SK-N-SH (cell line): ENCODE data around the gene DSCAM. TPM values are rescaled to one million over a fixed set of nuclear protein-coding genes. Genes with fewer than 3 reads are reported as not detected.

Source experiments
- CTCF ChIA-PET: fragments of 300-600, 350-600 bp; formaldehyde crosslinking; extraction: SDS; loops from one replicate; lab custom pipeline; 2021; lab: Yijun Ruan, JAX
- POLR2A ChIA-PET: fragments of 350-600 bp; sonication (Branson Sonifier 250); formaldehyde crosslinking; extraction: SDS; loops from one replicate; lab custom pipeline; 2020; ENCODE audit warnings: antibody characterized with exemption, inconsistent platforms; lab: Yijun Ruan, JAX
- DNase-seq: peaks from one replicate; pipeline ENCODE4 v3.0.0; 2012
- H2AFZ ChIP-seq: fragments of 200-600 bp; sonication (generic); 2 replicates; pipeline ENCODE4 v1.8.1; 2016; ENCODE audit warnings: antibody characterized with exemption, mild to moderate bottlenecking, low read depth
- H3F3A ChIP-seq: fragments of 200-600 bp; sonication (generic); replicated peaks from 2 replicates; pipeline ENCODE3; 2016; ENCODE audit warnings: antibody characterized with exemption, mild to moderate bottlenecking; ENCODE audit not compliant: insufficient read depth
- H3K27ac ChIP-seq, 2 experiments: fragments of 200-500 bp in 1 of 2; fragments of 200-600 bp in 1 of 2; sonication (Bioruptor generic) in 1 of 2; sonication (generic), shearing (Covaris generic) in 1 of 2; 2 replicates each; pipeline versions ENCODE4 v1.5.1 to v1.6.1; 2014 to 2016; ENCODE audit warnings: low read depth in 2 of 2, inconsistent platforms in 1 of 2, low read length in 1 of 2, mild to moderate bottlenecking in 1 of 2, mixed read lengths in 1 of 2
- H3K27me3 ChIP-seq: fragments of 200-600 bp; sonication (generic), shearing (Covaris generic); 2 replicates; pipeline ENCODE4 v1.6.1; 2016; ENCODE audit warnings: mixed run types; ENCODE audit not compliant: insufficient read depth
- H3K36me3 ChIP-seq, 2 experiments: fragments of 200-500 bp in 1 of 2; fragments of 200-600 bp in 1 of 2; sonication (Bioruptor generic) in 1 of 2; sonication (generic) in 1 of 2; replicated peaks in 1 of 2; 2 replicates each; pipeline versions ENCODE3 to v1.5.1; 2014 to 2016; ENCODE audit warnings: low read length in 1 of 2, mild to moderate bottlenecking in 1 of 2; ENCODE audit not compliant: insufficient read depth in 2 of 2, control insufficient read depth in 1 of 2
- H3K4me1 ChIP-seq, 2 experiments: fragments of 200-500 bp in 1 of 2; fragments of 200-600 bp in 1 of 2; sonication (Bioruptor generic) in 1 of 2; sonication (generic), shearing (Covaris generic) in 1 of 2; 2 replicates each; pipeline versions ENCODE4 v1.5.1 to v1.6.1; 2014 to 2016; ENCODE audit warnings: low read depth in 1 of 2, low read length in 1 of 2, mixed run types in 1 of 2; ENCODE audit not compliant: insufficient read depth in 2 of 2, control insufficient read depth in 1 of 2
- H3K4me2 ChIP-seq: fragments of 200-600 bp; sonication (generic), shearing (Covaris generic); 2 replicates; pipeline ENCODE4 v1.6.1; 2017; ENCODE audit warnings: mixed run types
- H3K4me3 ChIP-seq, 2 experiments: fragments of 200-500 bp in 1 of 2; fragments of 200-600 bp in 1 of 2; sonication (Bioruptor generic) in 1 of 2; sonication (generic), shearing (Covaris generic) in 1 of 2; 2 replicates each; pipeline versions ENCODE4 v1.5.1 to v1.8.1; 2014 to 2016; ENCODE audit warnings: low read depth in 2 of 2, inconsistent platforms in 1 of 2, low read length in 1 of 2, mild to moderate bottlenecking in 1 of 2, mixed read lengths in 1 of 2, moderate library complexity in 1 of 2
- H3K79me2 ChIP-seq: fragments of 200-600 bp; sonication (generic); 2 replicates; pipeline ENCODE4 v1.8.1; 2017; ENCODE audit warnings: mild to moderate bottlenecking; ENCODE audit not compliant: insufficient read depth
- H3K9ac ChIP-seq: fragments of 200-600 bp; sonication (generic); 2 replicates; pipeline ENCODE4 v1.6.1; 2017; ENCODE audit warnings: mixed run types
- H3K9me2 ChIP-seq: fragments of 200-600 bp; sonication (generic); 2 replicates; pipeline ENCODE4 v1.6.1; 2017; ENCODE audit warnings: mixed run types
- H3K9me3 ChIP-seq: fragments of 200-600 bp; sonication (generic); 2 replicates; pipeline ENCODE4 v1.6.1; 2017; ENCODE audit warnings: mixed run types, mild to moderate bottlenecking, moderate library complexity
- H4K20me1 ChIP-seq: fragments of 200-600 bp; sonication (generic); 2 replicates; pipeline ENCODE4 v1.6.1; 2017; ENCODE audit warnings: mild to moderate bottlenecking, mixed run types; ENCODE audit not compliant: insufficient read depth
- CHD2 ChIP-seq: fragments of 150-350 bp; IDR thresholded peaks from 2 replicates; pipeline ENCODE4 v1.6.1; 2018; ENCODE audit warnings: low read length; ENCODE audit not compliant: partially characterized antibody
- ELF1 ChIP-seq: IDR thresholded peaks from 2 replicates; pipeline ENCODE4 v1.4.0; 2012
- EP300 ChIP-seq, 2 experiments: IDR thresholded peaks; 2 replicates each; pipeline versions ENCODE4 v1.4.0 to v1.6.1; 2012; ENCODE audit warnings: borderline replicate concordance in 1 of 2, low read depth in 1 of 2, low read length in 1 of 2
- FOXM1 ChIP-seq: IDR thresholded peaks from 2 replicates; pipeline ENCODE4 v1.4.0; 2012; ENCODE audit warnings: low read depth, mild to moderate bottlenecking
- GABPA ChIP-seq: IDR thresholded peaks from 2 replicates; pipeline ENCODE4 v1.4.0; 2012; ENCODE audit warnings: low read depth, mild to moderate bottlenecking
- POLR2AphosphoS5 ChIP-seq: IDR thresholded peaks from 2 replicates; pipeline ENCODE4 v1.6.1; 2012; ENCODE audit warnings: low read depth, low read length
- SIN3A ChIP-seq: IDR thresholded peaks from 2 replicates; pipeline ENCODE4 v1.6.1; 2012; ENCODE audit warnings: low read depth, mild to moderate bottlenecking, low read length, moderate library complexity, borderline replicate concordance
- SMC3 ChIP-seq: IDR thresholded peaks from 2 replicates; pipeline ENCODE4 v1.6.1; 2012; ENCODE audit warnings: low read depth, low read length, improper control_type of control experiment
- TAF1 ChIP-seq: IDR thresholded peaks from 2 replicates; pipeline ENCODE4 v1.6.1; 2012; ENCODE audit warnings: low read depth, mild to moderate bottlenecking, low read length, moderate library complexity, borderline replicate concordance
- TEAD4 ChIP-seq: IDR thresholded peaks from 2 replicates; pipeline ENCODE4 v1.4.0; 2012; ENCODE audit warnings: mild to moderate bottlenecking, borderline replicate concordance; ENCODE audit not compliant: insufficient read depth
- WGBS: methylation state at CpG from one replicate; pipeline ENCODE4 v1.1.6; 2017; ENCODE audit warnings: low lambda C conversion rate; 5-methylcytosine and 5-hydroxymethylcytosine counted together
- polyA plus RNA-seq, 3 experiments: library from polyadenylated mRNA; depleted of rRNA; stranded (reverse); fragments of >200 nt; gene quantifications; 2 replicates each; pipeline ENCODE4 v1.2.3, GENCODE V29; 2012
- TF ChIP-seq, protein P1 (sequence below): IDR thresholded peaks from 2 replicates; pipeline ENCODE4 v1.6.1; 2012; ENCODE audit warnings: mild to moderate bottlenecking, low read depth, low read length, moderate library complexity
- TF ChIP-seq, protein P2 (sequence below): IDR thresholded peaks from 2 replicates; pipeline ENCODE4 v1.4.0; 2012; ENCODE audit warnings: low read depth, borderline replicate concordance
- TF ChIP-seq, protein P3 (sequence below): fragments of 200-600 bp; sonication (generic); IDR thresholded peaks from 2 replicates; pipeline ENCODE4 v1.6.1; 2017; ENCODE audit warnings: antibody characterized with exemption, mild to moderate bottlenecking, moderate library complexity

Gene DSCAM
- polyA plus RNA-seq, 1 of the 3 experiments (the other 2 are of a cell fraction): not detected

DNA sequence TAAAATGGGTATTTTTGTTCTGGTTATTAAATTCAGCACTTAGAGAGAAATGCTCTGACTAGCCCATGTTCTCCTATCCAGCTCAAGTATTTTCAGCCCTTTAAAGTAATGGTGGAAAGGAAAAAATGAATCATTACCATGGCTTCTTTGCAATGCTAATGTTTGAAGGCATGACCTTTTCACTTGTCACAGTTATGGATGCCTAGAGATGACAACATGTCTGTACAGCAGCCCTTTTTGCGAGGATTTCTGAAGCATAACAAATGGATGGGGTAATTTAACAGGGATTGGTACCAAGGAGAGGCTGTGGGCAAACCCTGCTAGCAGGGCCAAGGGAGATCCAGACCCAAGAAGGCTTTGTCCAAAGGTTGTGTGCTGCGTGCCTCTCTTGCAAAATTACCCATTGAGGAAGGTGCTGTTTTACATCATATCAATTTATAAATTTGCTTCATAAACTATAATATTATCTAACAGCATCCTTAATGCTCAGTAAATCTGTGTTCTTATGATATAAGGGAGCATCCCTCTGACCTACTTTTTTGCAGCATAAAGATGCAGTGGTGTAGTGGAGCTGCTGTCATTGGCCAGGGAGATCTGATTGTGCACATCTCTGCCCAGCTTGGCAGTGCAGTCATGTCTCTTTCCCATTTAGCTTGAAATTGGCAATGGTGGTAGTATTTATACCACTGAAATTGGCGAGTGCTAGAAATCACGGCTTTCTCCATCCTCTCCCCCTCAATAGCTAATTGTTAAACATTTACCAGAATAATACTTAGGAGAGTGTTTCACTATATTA lies 652.6 kb downstream of the DSCAM start:
- Histone ChIP-seq H3K79me2 (no peaks in the 10 kb centered on the region), H3K27ac (no peak overlapping the region), H3K9me2 (no peaks in the 10 kb centered on the region), H3F3A (no peaks in the 10 kb centered on the region), H3K36me3 (no peaks in the 10 kb centered on the region), H3K4me2 (no peak overlapping the region), H3K9ac (no peak overlapping the region), H4K20me1 (no peaks in the 10 kb centered on the region), H3K27me3 (no peaks in the 10 kb centered on the region), H3K4me1 (peaks cover 0 to 3% of the 10 kb centered on the region in 2 experiments; a peak in 1 of 4 replicates), H3K9me3 (no peaks in the 10 kb centered on the region), H2AFZ (no peak overlapping the region), H3K4me3 (no peak overlapping the region)
- DNase-seq: no peak
- WGBS: 10% methylated on average over 4 of the region's 4 CpGs
- TF ChIP-seq, protein P1, sequence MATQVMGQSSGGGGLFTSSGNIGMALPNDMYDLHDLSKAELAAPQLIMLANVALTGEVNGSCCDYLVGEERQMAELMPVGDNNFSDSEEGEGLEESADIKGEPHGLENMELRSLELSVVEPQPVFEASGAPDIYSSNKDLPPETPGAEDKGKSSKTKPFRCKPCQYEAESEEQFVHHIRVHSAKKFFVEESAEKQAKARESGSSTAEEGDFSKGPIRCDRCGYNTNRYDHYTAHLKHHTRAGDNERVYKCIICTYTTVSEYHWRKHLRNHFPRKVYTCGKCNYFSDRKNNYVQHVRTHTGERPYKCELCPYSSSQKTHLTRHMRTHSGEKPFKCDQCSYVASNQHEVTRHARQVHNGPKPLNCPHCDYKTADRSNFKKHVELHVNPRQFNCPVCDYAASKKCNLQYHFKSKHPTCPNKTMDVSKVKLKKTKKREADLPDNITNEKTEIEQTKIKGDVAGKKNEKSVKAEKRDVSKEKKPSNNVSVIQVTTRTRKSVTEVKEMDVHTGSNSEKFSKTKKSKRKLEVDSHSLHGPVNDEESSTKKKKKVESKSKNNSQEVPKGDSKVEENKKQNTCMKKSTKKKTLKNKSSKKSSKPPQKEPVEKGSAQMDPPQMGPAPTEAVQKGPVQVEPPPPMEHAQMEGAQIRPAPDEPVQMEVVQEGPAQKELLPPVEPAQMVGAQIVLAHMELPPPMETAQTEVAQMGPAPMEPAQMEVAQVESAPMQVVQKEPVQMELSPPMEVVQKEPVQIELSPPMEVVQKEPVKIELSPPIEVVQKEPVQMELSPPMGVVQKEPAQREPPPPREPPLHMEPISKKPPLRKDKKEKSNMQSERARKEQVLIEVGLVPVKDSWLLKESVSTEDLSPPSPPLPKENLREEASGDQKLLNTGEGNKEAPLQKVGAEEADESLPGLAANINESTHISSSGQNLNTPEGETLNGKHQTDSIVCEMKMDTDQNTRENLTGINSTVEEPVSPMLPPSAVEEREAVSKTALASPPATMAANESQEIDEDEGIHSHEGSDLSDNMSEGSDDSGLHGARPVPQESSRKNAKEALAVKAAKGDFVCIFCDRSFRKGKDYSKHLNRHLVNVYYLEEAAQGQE: no peak
- TF ChIP-seq TEAD4 (no peak), SMC3 (no peak), TAF1 (no peak), GABPA (no peak), POLR2AphosphoS5 (no peak), EP300 (IDR thresholded peaks at IDR 0.05; ENCODE audit: borderline replicate concordance in 1 of 2, low read depth in 1 of 2, low read length in 1 of 2) (no peak), SIN3A (no peak), FOXM1 (no peak), ELF1 (no peak)
- TF ChIP-seq, protein P2, sequence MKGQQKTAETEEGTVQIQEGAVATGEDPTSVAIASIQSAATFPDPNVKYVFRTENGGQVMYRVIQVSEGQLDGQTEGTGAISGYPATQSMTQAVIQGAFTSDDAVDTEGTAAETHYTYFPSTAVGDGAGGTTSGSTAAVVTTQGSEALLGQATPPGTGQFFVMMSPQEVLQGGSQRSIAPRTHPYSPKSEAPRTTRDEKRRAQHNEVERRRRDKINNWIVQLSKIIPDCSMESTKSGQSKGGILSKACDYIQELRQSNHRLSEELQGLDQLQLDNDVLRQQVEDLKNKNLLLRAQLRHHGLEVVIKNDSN: no peak
- ChIA-PET POLR2A (no interaction called here), CTCF (interaction anchor here (0.9 to 1.3 kb wide), 2 partner anchors 18 to 192 kb away, joined by 3 read pairs; no protein-coding TSS in a partner anchor)

DNA sequence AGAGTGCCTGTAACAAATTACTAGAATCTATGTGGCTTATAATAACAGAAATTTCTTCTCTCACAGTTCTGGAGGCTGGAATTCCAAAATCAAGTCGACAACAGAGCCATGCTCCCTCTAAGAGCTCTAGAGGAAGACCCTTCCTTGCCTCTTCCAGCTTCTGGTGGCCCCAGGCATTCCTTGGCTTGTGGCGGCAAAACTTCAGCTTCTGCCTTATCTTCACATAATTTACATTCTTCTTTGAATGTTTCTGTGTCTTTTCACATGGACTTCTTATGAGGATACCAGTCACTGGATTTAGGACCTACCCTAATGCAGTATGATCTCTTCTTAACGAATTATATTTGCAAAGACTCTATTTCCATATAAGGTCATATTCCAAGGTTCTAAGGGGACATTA lies 655.3 kb downstream of the DSCAM start:
- Histone ChIP-seq H3K27me3 (no peaks in the 10 kb centered on the region), H3K27ac (no peak overlapping the region), H3K9ac (no peak overlapping the region), H3K4me2 (no peak overlapping the region), H3K4me1 (peaks cover 0 to 5% of the 10 kb centered on the region in 2 experiments; a peak in 1 of 4 replicates)
- no peak for TF ChIP-seq EP300 (IDR thresholded peaks at IDR 0.05; ENCODE audit: borderline replicate concordance in 1 of 2, low read depth in 1 of 2, low read length in 1 of 2)
- TF ChIP-seq CHD2: no peak
- TF ChIP-seq, protein P3, sequence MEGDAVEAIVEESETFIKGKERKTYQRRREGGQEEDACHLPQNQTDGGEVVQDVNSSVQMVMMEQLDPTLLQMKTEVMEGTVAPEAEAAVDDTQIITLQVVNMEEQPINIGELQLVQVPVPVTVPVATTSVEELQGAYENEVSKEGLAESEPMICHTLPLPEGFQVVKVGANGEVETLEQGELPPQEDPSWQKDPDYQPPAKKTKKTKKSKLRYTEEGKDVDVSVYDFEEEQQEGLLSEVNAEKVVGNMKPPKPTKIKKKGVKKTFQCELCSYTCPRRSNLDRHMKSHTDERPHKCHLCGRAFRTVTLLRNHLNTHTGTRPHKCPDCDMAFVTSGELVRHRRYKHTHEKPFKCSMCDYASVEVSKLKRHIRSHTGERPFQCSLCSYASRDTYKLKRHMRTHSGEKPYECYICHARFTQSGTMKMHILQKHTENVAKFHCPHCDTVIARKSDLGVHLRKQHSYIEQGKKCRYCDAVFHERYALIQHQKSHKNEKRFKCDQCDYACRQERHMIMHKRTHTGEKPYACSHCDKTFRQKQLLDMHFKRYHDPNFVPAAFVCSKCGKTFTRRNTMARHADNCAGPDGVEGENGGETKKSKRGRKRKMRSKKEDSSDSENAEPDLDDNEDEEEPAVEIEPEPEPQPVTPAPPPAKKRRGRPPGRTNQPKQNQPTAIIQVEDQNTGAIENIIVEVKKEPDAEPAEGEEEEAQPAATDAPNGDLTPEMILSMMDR: no peak
- TF ChIP-seq, all 33 proteins: peak for 0
- WGBS: 16% methylated on average over 3 of the region's 3 CpGs
- no peaks in the 10 kb centered on the region for H3K9me2 ChIP-seq
- ChIA-PET CTCF (interaction anchor here (0.7 kb wide), 1 partner anchor 195 kb away, joined by 3 read pairs; no protein-coding TSS in a partner anchor), POLR2A (no interaction called here)
- H3K9me3 ChIP-seq: no peaks in the 10 kb centered on the region
- no peaks in the 10 kb centered on the region for H3K36me3 ChIP-seq
- no peaks in the 10 kb centered on the region for H3F3A ChIP-seq
- no peak overlapping the region for H2AFZ ChIP-seq
- H4K20me1 ChIP-seq: no peaks in the 10 kb centered on the region
- no peak for DNase-seq
- no peaks in the 10 kb centered on the region for H3K79me2 ChIP-seq
- H3K4me3 ChIP-seq: no peak overlapping the region
